ENCODE measurements around the gene NDUFA11. TPM values are rescaled to one million over a fixed set of nuclear protein-coding genes. Genes with fewer than 3 reads are reported as not detected.

The NDUFA11 gene
- total and polyA plus RNA-seq, 2 of the 13 experiments (the other 11 are each of a cell fraction or from before 2014, with no cell fraction given) = 286 to 378 TPM

DNA sequence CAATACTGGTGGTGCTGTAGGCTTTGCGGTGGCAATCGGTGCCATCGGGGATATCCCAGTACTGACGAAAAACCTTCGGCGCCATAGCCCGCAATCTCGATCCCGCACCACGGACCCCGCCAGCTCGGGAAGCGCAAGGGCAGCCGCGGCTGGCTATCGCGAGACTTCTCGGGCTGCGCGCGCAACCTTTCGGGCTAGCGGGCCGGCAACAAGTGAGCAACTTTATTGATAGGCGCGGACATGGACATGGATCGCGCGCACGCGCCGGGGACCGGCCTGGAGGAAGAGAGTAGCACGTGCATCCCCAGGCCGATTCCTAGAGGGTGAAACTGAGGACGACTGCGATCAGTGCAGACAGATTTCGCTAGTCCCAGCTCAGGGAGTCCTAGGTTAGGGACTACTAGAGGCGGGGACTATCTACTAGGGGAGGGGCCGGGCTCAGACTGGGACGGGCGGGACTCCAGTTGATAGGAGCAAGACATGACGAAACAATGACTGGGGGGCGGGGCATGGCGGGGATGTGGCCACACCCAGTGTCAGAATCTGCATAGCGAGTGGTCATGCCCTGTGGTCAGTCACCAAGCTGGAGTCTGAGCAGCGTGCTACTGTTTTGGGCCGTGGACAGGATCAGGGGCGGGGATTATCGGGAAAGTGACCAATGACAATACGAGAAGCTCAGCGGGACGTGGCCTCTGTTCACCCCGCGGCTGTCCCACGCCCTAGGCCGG lies at the start of gene NDUFA11 (continued):
- TF ChIP-seq, protein P1, sequence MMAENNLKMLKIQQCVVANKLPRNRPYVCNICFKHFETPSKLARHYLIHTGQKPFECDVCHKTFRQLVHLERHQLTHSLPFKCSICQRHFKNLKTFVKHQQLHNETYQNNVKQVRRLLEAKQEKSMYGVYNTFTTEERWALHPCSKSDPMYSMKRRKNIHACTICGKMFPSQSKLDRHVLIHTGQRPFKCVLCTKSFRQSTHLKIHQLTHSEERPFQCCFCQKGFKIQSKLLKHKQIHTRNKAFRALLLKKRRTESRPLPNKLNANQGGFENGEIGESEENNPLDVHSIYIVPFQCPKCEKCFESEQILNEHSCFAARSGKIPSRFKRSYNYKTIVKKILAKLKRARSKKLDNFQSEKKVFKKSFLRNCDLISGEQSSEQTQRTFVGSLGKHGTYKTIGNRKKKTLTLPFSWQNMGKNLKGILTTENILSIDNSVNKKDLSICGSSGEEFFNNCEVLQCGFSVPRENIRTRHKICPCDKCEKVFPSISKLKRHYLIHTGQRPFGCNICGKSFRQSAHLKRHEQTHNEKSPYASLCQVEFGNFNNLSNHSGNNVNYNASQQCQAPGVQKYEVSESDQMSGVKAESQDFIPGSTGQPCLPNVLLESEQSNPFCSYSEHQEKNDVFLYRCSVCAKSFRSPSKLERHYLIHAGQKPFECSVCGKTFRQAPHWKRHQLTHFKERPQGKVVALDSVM (CRISPR knock-in tag; IDR thresholded peaks at IDR 0.05) = peak; percentile 44; the same call in 1 of the 2 replicates
- TF ChIP-seq ARNTL (CRISPR knock-in tag; IDR thresholded peaks at IDR 0.05) = peak; percentile 89; the same call in 1 of the 2 replicates
- no peak for TF ChIP-seq DPF2 (CRISPR knock-in tag; IDR thresholded peaks at IDR 0.05; ENCODE audit: borderline replicate concordance, low read depth)
- TF ChIP-seq, protein P2, sequence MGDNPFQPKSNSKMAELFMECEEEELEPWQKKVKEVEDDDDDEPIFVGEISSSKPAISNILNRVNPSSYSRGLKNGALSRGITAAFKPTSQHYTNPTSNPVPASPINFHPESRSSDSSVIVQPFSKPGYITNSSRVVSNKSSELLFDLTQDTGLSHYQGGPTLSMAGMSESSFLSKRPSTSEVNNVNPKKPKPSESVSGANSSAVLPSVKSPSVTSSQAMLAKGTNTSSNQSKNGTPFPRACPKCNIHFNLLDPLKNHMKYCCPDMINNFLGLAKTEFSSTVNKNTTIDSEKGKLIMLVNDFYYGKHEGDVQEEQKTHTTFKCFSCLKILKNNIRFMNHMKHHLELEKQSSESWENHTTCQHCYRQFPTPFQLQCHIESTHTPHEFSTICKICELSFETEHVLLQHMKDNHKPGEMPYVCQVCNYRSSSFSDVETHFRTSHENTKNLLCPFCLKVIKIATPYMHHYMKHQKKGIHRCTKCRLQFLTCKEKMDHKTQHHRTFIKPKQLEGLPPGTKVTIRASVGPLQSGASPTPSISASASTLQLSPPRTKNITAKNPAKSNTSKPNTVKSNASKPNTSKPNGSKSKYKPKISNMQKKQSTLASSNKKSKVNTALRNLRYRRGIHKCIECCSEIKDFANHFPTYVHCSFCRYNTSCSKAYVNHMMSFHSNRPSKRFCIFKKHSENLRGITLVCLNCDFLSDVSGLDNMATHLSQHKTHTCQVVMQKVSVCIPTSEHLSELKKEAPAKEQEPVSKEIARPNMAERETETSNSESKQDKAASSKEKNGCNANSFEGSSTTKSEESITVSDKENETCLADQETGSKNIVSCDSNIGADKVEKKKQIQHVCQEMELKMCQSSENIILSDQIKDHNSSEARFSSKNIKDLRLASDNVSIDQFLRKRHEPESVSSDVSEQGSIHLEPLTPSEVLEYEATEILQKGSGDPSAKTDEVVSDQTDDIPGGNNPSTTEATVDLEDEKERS (CRISPR knock-in tag; IDR thresholded peaks at IDR 0.05) = no peak
- peak; percentile 93; the same call in 1 of the 2 replicates for TF ChIP-seq ZNF556 (CRISPR knock-in tag; IDR thresholded peaks at IDR 0.05; ENCODE audit: borderline replicate concordance)
- peak; percentile 84 for TF ChIP-seq ZNF331 (CRISPR knock-in tag; IDR thresholded peaks at IDR 0.05)
- TF ChIP-seq ZNF652 (CRISPR knock-in tag; IDR thresholded peaks at IDR 0.05; ENCODE audit: borderline replicate concordance, low read depth) = no peak
- TF ChIP-seq ZNF567 (CRISPR knock-in tag; IDR thresholded peaks at IDR 0.05; ENCODE audit: borderline replicate concordance) = no peak; the same call in 1 of the 2 replicates
- TF ChIP-seq, protein P3, sequence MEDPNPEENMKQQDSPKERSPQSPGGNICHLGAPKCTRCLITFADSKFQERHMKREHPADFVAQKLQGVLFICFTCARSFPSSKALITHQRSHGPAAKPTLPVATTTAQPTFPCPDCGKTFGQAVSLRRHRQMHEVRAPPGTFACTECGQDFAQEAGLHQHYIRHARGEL (CRISPR knock-in tag; IDR thresholded peaks at IDR 0.05) = peak; percentile 80; the same call in 1 of the 2 replicates
- TF ChIP-seq, protein P4, sequence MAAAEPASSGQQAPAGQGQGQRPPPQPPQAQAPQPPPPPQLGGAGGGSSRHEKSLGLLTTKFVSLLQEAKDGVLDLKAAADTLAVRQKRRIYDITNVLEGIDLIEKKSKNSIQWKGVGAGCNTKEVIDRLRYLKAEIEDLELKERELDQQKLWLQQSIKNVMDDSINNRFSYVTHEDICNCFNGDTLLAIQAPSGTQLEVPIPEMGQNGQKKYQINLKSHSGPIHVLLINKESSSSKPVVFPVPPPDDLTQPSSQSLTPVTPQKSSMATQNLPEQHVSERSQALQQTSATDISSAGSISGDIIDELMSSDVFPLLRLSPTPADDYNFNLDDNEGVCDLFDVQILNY (CRISPR knock-in tag; conservative IDR thresholded peaks at IDR 0.05) = 0 out of 2 replicates have a peak, but pooled peaks have one; percentile 68
- TF ChIP-seq MEIS1 (CRISPR knock-in tag; IDR thresholded peaks at IDR 0.05; ENCODE audit: borderline replicate concordance) = no peak
- no peak; the same call in 1 of the 2 replicates for TF ChIP-seq HOXA5 (CRISPR knock-in tag; IDR thresholded peaks at IDR 0.05)
- TF ChIP-seq NFIB (CRISPR knock-in tag; IDR thresholded peaks at IDR 0.05; ENCODE audit: borderline replicate concordance) = no peak
- TF ChIP-seq PRPF4 (IDR thresholded peaks at IDR 0.05; ENCODE audit: low read depth, low read length, poor library complexity, severe bottlenecking) = peak; percentile 88
- TF ChIP-seq ZNF451 (CRISPR knock-in tag; IDR thresholded peaks at IDR 0.05) = 0 out of 2 replicates have a peak, but pooled peaks have one; percentile 35
- TF ChIP-seq EZH2 (conservative IDR thresholded peaks at IDR 0.05; ENCODE audit: low read depth, low read length) = no peak
- TF ChIP-seq ZNF747 (CRISPR knock-in tag; IDR thresholded peaks at IDR 0.05; ENCODE audit: borderline replicate concordance) = peak; percentile 75; the same call in 1 of the 2 replicates
- TF ChIP-seq ZNF282 (IDR thresholded peaks at IDR 0.05; ENCODE audit: partially characterized antibody) = no peak
